Heart right ventricle (tissue), 16 donors: ENCODE measurements around the gene CREB5. TPM values are rescaled to one million over a fixed set of nuclear protein-coding genes. Genes with fewer than 3 reads are reported as not detected.

Source experiments
- ATAC-seq, 8 donors: fragments of 200-7000 bp; cut with Tn5 transposase; one replicate each; pipeline ENCODE4 v1.9.1; 2020; ENCODE audit warnings: mild to moderate bottlenecking in 8 of 8, moderate library complexity in 8 of 8, moderate number of reproducible peaks in 1 of 8
- DNase-seq, 2 donors: peaks; one replicate each; pipeline ENCODE4 v3.0.0-alpha.2; 2020
- H3K27ac ChIP-seq, 10 donors: fragments of 200-600 bp; sonication (generic) in 2 of 10; one replicate each; pipeline versions ENCODE4 v1.5.0 to v1.8.0; 2020 to 2022; ENCODE audit warnings: mild to moderate bottlenecking in 3 of 10
- H3K27me3 ChIP-seq, 7 donors: fragments of 200-600 bp; one replicate each; pipeline ENCODE4 v1.8.0; 2021 to 2022; ENCODE audit warnings: mild to moderate bottlenecking in 2 of 7
- H3K36me3 ChIP-seq, 9 donors: fragments of 200-600 bp; sonication (generic) in 1 of 9; one replicate each; pipeline versions ENCODE4 v1.5.0 to v1.8.0; 2020 to 2022; ENCODE audit warnings: mild to moderate bottlenecking in 2 of 9
- H3K4me1 ChIP-seq, 9 donors: fragments of 200-600 bp; sonication (generic) in 1 of 9; one replicate each; pipeline versions ENCODE4 v1.5.0 to v1.8.0; 2020 to 2022; ENCODE audit warnings: mild to moderate bottlenecking in 4 of 9
- H3K4me3 ChIP-seq, 10 donors: fragments of 200-600 bp; sonication (generic) in 2 of 10; one replicate each; pipeline versions ENCODE4 v1.5.0 to v1.8.0; 2020 to 2022; ENCODE audit warnings: mild to moderate bottlenecking in 7 of 10, moderate library complexity in 2 of 10
- H3K9me3 ChIP-seq, 11 donors: fragments of 200-600 bp in 10 of 11; sonication (generic) in 2 of 11; one replicate each; pipeline versions ENCODE4 v1.5.0 to v1.8.0; 2013 to 2022; ENCODE audit warnings: mild to moderate bottlenecking in 2 of 11, control low read depth in 1 of 11, moderate library complexity in 1 of 11
- CTCF ChIP-seq, 9 donors: fragments of 200-600 bp; sonication (generic) in 2 of 9; IDR thresholded peaks; one replicate each; pipeline versions ENCODE4 v1.5.0 to v1.8.0; 2021 to 2022; ENCODE audit warnings: antibody characterized with exemption in 9 of 9, mild to moderate bottlenecking in 5 of 9, moderate library complexity in 1 of 9
- WGBS, 2 donors: extraction: QIAGEN DNeasy Blood & Tissue Kit; methylation state at CpG; one replicate each; pipeline ENCODE4 v1.1.7; 2013; ENCODE audit warnings: inconsistent platforms in 1 of 2; 5-methylcytosine and 5-hydroxymethylcytosine counted together
- intact Hi-C, 10 donors: fragments of 100-400 bp; cut with DNase I; formaldehyde crosslinking; loops; one replicate each; pipeline versions ENCODE4 v1.11.1 to v1.14.2; 2022
- polyA plus RNA-seq, 2 donors: library from polyadenylated mRNA; stranded (reverse); fragments of 200-250 nt; gene quantifications; one replicate each; pipeline ENCODE4 v1.2.3, GENCODE V29; 2013
- total RNA-seq, 10 donors: library from RNA; stranded (reverse); fragmentation: NEBNext Ultra II Directional in 3 of 10; extraction: Animal tissue kit (Norgen Biotek cat#: 25700) in 3 of 10; gene quantifications; one replicate each; pipeline versions ENCODE4 v1.2.1 to v1.2.4, GENCODE V29; 2021 to 2023
- donor health status: Arrhythmogenic right ventricular cardiomyopathy.
- donor health status: ischemic (EF 13 %, LVEDD 7.1; RV severe dilation, severe dysfunction).
- donor health status: healthy with polysubstance abuse.
- donor health status: DM: no; HTN: yes; CAD: no.
- donor health status: DM: no; HTN: no; CAD: no.
- donor health status: ischemic (EF 25% LVEDD 6.9; RV normal size, moderate dysfunction).
- donor health status: ischemic (EF 25% LVEDD 5.7; RV mildly dilated, moderate dysfunction).
- donor health status: healthy.
- donor health status: DM: yes; HTN: yes; CAD: no.
- donor health status: Ischemic cardiomyopathy.
- donor health status: ischemic (EF 35%, LVEDD 5.7; RV mildly dilated, moderate dysfunction).
- donor health status: nonischemic (EF 11% LVEDD 7.7; RV severe dilation, severe dysfunction).
- donor health status: DM: yes; HTN: yes; CAD: no.
- donor health status: PGD.
- donor health status: ischemic (EF 29% LVEDD 5.4; RV normal size, mild dysfunction).
- donor health status: nonischemic (EF 23%, LVEDD 6.1; RV moderate dilation, normal function).

Gene CREB5
- total and polyA plus RNA-seq, 12 donors, result 4.7 to 170 (median 19.0) TPM

- H3K36me3 ChIP-seq, result no peaks in the 10 kb centered on the region
- H3K4me3 ChIP-seq, result no peak overlapping the region
- H3K9me3 ChIP-seq, result no peaks in the 10 kb centered on the region
- H3K4me1 ChIP-seq, result peaks cover 0 to 26% (median 12%) of the 10 kb centered on the region in 9 donors
- no peaks in the 10 kb centered on the region for H3K27me3 ChIP-seq
- WGBS, 2 donors, result 77 to 85% methylated on average over 3 of the region's 3 CpGs
- no peak overlapping the region for H3K27ac ChIP-seq
- no peak for TF ChIP-seq CTCF (IDR thresholded peaks at IDR 0.05)
- no peak for DNase-seq
- no peak for ATAC-seq
- intact Hi-C loops, result no loop called here
Observed at GRCh38 chr7:28646376-28647075, 234.2 kb downstream of the CREB5 start.

DNA sequence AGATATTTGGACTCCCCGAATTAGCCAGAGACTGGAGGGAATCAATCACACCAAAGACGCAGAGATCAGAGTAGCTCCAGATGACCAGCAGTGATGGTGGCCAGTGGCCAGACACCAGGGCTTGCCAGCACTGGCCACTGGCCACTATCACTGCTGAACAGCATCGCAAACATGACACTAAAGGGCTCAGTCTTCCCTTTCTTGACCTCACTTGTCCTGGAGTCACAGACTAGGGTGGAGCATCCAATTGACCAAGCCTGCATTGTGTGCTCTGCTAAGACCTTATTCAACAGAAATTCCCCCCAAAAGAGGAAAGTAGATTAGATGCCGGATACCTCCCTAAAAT, 234.7 kb downstream of the CREB5 start:
- intact Hi-C loops, result no loop called here
- no peak for ATAC-seq
- no peak overlapping the region for H3K4me3 ChIP-seq
- peaks cover 0 to 26% (median 12%) of the 10 kb centered on the region in 9 donors for H3K4me1 ChIP-seq
- no peak overlapping the region for H3K27ac ChIP-seq
- no peak for DNase-seq
- 79 to 94% methylated on average over 4 of the region's 4 CpGs for WGBS, 2 donors
- H3K27me3 ChIP-seq, result no peaks in the 10 kb centered on the region
- no peak for TF ChIP-seq CTCF (IDR thresholded peaks at IDR 0.05)
- H3K9me3 ChIP-seq, result no peaks in the 10 kb centered on the region
- H3K36me3 ChIP-seq, result no peaks in the 10 kb centered on the region

DNA sequence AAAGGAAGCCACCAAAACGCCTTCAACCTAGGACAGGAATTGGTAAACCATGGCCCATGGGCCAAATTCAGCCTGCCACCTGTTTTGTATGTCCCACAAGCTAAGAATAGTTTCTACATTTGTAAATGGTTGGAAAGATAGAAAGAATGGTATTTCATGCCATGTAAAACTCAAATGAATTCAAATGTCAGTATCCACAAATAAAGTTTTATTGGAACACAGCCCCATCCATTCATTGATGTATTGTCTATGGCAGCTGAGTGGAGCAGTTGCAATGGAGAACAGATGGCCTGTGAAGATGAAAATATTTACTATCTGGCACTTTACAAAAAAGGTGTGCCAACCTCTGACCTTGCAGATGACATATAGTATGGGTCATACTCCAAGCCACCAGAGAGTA, 236.9 kb downstream of the CREB5 start:
- Histone ChIP-seq H3K27me3 (no peaks in the 10 kb centered on the region), H3K4me3 (no peak overlapping the region), H3K4me1 (peaks cover 0 to 14% (median 4%) of the 10 kb centered on the region in 9 donors), H3K27ac (no peak overlapping the region), H3K36me3 (no peaks in the 10 kb centered on the region), H3K9me3 (no peaks in the 10 kb centered on the region)
- intact Hi-C loops, result no loop called here
- no peak for DNase-seq
- no peak for TF ChIP-seq CTCF (IDR thresholded peaks at IDR 0.05)
- 81 to 83% methylated on average over 1 of the region's 1 CpG for WGBS, 2 donors
- ATAC-seq, result no peak

- Histone ChIP-seq H3K36me3 (no peaks in the 10 kb centered on the region), H3K4me1 (peaks cover 0 to 11% (median 0%) of the 10 kb centered on the region in 9 donors), H3K9me3 (no peaks in the 10 kb centered on the region), H3K27ac (no peak overlapping the region), H3K27me3 (no peaks in the 10 kb centered on the region), H3K4me3 (no peak overlapping the region)
- no peak for TF ChIP-seq CTCF (IDR thresholded peaks at IDR 0.05)
- no peak for DNase-seq
- 85 to 88% methylated on average over 2 of the region's 2 CpGs for WGBS, 2 donors
- intact Hi-C loops, result no loop called here
- no peak for ATAC-seq
Observed at GRCh38 chr7:28649811-28650210, 237.5 kb downstream of the CREB5 start.
